HUDEP-2 (cell line): Measurements from ENCODE around the gene GRIA2.
"Not testable (repeated sequence)": the region's sequence is repeated elsewhere in the genome, so short reads cannot be mapped to it uniquely, and the experiment has no call there.

Experiments
- DNase-seq, 76 experiments: peaks; one replicate each; lab custom pipeline; 2025; ENCODE audit not compliant: unreplicated experiment in 76 of 76; lab: John Stamatoyannopoulos, UW

GRIA2 gene

DNA sequence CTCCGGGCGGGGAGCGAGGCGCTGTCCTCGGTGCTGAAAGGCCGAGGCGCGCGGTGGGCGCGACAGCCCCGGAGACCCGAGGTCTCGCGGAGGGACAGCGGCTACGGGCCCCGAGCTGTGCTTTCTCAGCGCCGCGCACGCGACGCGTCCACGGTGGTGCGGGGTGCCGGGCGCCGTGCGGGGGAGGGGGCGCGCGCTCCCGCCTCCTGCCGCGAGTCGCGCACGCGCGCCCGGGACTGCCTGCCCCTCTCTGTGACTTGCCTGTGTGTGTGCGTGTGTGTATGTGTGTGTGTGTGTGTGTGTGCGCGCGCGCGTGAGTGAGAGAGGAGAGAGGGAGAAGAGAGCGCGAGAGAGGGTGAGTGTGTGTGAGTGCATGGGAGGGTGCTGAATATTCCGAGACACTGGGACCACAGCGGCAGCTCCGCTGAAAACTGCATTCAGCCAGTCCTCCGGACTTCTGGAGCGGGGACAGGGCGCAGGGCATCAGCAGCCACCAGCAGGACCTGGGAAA, at the start of gene GRIA2:
Gene GRIA2 (plus strand): TSS at position 358 of the 511 bp plus-strand sequence. CDS start 315 bp downstream, outside the sequence.
- DNase-seq: peak in 33 of 76 experiments; percentile 2 to 46 (median 11)

DNA sequence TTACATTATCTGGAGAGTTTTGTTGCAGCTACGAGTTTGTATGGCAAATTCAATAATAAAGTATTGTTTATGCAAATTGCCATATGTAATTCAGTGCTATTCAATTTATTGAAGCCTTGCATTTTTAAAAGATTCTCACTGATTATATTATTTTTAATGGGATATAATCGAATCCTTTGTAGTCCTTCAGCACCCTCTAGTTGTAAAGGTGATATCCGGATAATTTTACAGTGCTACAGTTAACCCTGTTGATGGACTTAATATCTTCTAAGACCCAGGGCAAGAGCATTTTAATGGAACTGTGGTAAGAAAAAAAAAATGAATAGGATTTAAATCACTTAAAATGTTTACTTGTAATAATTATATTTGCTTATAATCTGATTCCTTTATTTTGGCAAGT, 48.5 kb upstream of the GRIA2 start:
- DNase-seq: no peak

DNA sequence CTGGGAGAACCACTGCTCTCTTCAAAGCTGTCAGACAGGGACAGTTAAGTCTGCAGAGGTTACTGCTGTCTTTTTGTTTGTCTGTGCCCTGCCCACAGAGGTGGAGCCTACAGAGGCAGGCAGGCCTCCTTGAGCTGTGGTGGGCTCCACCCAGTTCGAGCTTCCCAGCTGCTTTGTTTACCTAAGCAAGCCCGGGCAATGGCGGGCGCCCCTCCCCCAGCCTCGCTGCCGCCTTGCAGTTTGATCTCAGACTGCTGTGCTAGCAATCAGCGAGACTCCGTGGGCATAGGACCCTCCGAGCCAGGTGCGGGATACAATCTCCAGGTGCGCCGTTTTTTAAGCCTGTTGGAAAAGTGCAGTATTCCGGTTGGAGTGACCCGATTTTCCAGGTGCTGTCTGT, 40.3 kb upstream of the GRIA2 start:
- DNase-seq: not testable (repeated sequence)

DNA sequence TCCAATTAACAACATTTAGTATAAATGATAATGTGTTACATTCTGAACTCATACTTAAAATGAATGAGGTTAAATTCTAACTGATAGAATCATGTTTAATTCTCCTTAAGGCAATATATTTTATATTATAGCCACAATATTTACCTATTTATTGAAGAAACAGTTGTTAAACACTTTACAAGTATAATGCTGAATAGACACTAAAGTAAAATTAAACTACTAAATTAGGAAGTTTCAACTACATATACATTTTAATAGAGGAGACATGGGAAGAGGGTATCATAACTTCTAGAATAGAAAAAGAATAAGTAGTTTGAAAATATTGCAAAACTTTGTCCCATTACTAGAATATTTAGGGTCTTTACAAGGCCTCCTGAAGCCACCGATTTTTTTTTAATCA, 36.2 kb upstream of the GRIA2 start:
- DNase-seq: no peak

DNA sequence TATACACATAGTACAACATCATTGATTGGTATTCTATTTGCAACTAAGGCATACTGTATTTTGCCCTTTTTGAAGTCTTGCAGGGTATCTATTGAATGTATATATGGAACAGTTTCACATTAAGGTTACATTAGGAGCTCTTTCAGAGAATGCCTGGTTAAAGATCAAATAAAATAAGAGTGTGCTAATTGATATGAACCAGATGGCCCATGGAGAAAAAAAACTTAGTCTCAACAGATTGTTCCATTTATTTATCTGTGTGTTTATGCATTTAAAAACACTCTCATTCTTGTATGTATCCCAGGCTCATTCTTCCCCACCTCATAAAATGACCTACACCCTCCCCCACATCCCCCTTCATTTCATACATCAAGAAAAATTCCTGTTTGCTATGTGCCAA, 35.2 kb upstream of the GRIA2 start:
- DNase-seq: no peak

DNA sequence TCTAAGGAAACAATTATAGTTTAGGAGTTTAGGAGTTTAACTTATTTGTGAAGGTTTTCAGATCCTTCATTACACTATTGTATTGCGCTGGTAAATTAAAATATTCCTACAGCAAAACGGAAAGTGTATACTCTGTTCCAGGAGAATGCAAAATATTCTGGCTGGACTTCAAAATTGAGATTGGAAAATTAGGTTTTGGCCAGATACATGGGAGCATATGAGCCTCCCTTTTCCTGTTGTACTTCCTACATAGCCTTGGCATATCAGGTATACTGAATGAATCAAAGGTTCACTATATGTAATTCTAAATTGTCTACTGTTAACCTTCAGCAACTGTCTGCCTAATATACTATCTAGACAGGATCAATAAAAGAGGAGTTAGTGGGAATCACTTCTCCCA, 25.2 kb upstream of the GRIA2 start:
- DNase-seq: no peak

DNA sequence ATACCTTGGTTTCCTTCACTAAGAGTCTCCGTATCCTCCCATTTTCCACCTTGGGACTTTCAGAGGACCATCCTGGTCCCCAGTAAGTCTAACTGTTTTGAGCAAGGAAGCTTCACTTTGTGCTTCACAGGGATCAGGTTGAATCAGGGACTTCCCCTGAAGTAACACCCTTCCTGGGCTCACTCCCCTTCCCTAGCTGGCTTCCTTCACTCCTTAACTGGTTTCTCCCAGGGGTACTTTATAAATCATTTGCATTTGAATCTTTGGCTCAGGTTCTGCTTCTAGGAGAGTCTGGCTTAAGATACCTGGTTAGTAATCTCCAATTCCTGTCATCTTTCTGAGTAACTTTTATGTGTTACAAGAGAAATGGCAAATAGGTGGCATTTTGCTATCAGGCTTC, 24.5 kb upstream of the GRIA2 start:
- no peak for DNase-seq

DNA sequence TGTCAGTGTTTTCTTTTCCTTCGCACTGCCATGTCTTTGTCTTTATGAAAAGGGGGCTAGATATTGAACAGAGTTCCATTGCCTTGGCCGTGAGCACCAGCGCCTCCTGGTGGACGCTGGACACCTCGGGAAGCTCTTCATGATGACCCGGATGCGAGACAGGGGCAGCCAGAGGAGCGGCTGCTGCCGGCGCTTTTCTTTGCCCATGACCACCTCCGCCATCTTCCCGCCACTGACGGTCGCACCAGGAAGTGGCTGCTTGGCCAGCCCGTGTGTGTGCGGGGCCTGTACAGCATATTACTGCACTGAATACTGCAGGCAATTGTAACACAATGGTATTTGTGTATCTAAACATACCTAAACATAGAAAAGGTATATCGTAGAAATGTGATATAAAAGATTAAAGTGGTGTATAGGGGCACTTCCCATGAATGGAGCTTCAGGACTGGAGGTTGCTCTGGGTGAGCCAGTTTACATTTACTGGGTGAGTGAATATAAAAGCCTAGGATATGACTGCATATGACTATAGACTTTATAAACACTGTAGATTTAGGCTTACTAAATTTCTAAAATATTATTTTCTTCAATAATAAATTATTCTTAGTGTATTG, 15.8 kb upstream of the GRIA2 start:
- peak in 39 of 76 experiments; percentile 0 to 46 (median 9) for DNase-seq

DNA sequence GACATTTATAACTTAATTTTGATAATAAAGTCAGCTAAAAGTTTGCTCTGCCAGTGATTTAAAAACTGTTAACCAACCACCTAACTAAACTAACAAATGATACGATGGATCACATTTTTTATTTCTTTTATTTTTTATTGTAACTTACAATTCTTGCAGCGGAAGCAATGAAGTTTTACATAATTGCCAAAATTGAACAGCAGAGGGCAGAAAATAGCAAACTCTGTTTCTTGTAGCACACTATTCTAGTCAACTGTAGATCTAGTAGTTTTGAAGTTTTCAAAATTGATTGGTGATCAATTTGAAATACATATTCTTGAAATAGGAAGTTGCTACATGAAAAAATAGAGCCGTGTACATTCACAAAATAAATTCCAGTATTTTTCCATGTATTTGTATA, 2.8 kb upstream of the GRIA2 start:
- no peak for DNase-seq

DNA sequence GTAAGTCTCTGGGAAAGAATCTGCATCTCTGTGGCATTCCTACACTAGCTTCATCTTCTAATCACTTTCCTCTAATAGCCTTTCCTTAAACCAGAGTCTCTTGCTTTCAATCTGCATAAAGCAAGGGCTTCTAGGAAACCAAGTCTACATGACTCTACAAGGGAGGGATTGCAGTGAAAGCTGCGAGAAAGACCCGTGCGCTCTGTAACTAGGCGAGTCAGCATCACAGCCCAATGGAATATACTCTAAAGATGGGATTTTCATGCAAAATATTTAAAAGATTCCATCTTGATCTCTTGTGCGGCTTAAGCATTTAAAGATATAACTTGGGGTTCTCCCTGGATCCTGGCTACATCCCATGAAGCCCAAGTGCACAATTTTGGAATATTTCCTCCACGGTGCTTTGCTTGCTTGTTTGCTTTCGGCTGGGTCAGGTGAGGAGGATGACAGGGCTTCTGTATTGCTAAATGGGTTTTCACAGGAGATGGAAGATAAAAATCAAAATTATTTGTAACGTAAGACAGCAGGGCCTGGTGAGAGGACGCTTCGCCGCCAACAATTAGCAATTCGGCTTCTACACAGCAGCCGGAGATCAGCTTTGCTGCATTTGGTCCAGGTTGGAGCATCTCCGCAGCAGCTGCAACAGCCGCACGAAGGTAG, 687 bp upstream of the GRIA2 start:
- peak in 3 of 76 experiments; percentile 6 to 8 (median 6) for DNase-seq

DNA sequence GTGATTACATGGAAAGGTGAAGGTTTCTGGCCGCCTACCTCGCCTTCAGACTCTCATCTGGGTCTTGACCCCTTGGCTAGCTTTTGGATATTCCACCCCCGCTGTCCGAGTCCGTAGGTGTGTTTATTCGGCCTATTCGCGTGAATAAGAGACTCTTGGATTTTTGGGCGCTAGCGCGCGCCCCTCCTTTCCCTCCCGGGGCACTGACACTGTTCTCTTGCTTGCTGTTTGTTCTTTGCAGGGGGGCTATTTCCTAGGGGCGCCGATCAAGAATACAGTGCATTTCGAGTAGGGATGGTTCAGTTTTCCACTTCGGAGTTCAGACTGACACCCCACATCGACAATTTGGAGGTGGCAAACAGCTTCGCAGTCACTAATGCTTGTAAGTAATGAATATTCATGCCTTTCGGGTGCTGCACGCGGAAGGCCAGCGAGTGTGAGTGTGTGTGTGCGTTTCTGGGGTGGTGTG, 932 bp downstream of the GRIA2 start:
- DNase-seq: no peak

DNA sequence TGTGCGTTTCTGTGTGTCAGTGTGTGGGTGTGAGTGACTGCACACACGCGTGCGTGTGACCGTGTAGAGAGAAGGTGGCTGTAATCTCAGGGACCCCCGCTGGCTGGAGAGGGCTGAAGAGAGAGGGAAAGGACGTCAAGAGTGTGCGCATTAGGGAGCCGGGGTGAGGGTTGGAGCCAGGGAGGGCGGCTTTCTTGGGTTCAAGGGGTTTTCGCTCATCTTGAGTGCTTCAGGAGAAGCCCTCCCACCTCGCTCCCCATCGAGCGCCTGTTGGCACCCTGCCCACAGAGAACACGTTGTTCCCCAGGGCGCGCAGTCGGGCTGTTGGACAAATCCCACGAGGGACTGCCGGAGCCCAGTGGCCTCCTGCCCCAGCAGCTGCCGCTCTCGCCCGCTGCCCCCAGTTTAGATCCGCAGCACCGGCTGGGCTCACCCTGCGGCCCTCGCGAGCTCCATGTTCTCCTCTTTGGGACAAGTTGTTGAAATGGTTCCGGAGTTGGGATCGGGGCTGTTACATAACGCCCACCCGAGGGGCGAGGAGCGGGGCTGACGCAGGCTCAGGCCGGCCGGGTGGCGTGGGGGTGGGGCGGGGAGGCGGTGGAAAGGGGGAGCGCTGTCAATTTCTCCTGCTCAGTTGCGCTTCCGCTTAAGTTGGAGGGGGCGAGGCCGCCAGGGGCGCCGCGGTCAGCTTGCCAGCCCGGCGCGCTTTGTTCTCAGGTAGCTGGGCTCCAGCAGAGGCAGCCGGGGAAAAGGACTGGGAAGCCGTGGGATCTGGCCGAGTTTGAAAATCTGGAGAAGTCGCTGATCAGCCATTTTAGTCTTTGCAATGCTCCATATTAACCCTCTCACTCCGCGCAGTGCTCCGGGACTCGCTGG, 1.6 kb downstream of the GRIA2 start:
- DNase-seq: no peak

DNA sequence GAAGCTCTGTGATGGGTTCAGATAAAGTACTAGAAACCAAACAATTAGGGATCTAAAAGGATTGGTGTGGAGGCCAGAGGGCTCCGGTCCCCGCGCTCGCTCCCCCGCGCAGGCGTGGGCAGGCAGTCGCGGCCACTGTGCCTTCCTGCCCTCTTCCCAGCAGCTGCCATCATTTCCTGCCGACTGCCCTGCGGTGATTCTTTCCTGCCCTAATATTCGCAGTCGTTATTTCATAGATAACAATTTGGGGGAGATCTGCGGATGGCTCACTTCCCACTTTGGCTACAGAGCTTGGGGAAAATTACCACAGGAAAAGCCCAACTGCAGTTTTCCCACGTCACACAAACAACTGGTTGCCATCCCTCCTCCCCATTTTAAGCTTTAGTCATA, 2.2 kb downstream of the GRIA2 start:
- DNase-seq: no peak

DNA sequence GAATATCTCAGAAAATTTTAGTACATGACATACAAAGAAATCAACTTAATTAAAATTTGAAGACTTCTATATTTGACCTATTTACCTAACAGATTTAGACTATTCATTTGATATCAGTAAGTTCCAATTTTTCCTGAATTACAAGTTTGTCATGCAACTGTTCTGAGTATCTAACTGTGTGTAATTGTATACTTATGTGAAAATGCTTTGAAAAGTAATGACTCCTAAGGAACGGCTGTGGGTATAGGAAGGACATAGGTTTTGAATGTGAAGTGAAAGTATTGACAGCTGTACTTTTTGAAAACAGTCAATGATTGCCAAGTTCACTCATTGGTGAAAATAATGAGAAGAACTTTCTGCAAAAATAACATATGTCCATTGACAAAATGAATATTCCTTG, 2.9 kb downstream of the GRIA2 start:
- no peak for DNase-seq

DNA sequence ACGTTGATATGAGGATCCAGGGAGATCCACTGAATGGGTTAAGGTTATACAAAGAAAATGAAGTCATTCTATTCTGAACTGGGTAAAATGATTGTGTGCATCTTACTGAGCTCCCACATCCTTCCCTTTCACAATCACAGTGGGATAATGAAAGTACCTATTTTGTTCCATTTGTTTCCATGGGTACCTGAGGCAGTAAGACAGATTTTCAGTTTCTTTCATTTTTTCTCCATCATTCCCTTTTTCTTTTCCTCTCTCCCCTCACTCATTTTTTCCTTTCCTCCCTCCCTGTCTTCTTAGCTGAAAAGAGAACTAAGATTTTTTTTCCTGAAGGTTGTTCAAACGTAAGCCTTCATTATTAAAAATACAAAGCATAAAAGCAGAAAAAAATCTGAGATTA, 4.6 kb downstream of the GRIA2 start:
- no peak for DNase-seq

DNA sequence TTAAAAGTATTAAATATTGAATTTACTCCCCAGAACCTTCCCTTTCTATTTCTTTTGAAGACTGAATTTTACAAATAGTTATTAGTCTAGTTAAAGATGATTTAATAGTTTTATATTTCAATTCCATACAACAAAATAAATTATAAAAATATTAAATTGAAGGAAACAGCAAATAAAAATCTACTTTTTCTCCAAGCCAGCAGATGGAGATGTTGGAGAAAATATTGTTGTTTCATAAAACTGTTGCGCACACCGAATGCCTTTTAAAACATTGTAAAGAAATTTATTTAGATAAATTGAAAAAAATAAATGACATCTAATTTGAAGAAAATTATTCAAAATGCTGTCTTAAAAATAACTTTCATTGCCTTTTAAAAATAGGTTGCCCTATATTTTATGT, 5.5 kb downstream of the GRIA2 start:
- no peak for DNase-seq

DNA sequence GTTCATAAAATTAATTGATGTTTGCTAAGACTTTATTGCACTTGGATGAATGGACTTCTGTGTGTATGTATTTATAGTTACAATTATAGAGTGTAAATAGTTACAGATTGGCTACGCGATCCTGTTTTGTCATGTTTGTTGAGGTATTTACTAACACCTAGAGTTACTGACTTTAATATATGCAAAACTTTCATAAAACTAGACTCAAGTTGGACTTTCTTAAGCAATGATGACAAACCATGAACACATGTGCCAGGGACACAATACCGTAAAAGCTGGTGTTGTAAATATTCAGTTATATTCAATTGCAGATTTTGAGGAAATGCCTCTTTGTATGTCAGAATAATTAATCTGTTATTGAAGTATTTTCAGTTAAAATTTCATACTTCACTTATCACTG, 6.1 kb downstream of the GRIA2 start:
- DNase-seq: no peak

DNA sequence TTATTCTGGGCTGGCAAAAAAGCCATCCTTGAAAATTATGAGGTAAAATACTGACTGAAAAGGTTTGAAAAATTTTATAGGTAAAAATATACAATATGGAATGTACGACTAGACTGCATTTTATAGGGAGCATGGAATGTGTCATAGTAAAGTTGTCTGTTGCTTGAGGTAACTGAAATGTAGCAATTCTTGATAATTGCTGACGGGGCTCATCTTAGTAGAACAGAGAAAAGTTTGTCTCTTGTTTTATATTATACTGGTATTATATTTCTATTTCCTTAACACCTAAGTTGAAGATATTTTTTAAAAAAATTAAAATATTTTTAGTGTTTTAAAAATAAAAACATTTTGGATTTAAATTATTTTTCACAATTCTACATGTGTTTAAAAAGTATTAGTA, 11.0 kb downstream of the GRIA2 start:
- DNase-seq: no peak

DNA sequence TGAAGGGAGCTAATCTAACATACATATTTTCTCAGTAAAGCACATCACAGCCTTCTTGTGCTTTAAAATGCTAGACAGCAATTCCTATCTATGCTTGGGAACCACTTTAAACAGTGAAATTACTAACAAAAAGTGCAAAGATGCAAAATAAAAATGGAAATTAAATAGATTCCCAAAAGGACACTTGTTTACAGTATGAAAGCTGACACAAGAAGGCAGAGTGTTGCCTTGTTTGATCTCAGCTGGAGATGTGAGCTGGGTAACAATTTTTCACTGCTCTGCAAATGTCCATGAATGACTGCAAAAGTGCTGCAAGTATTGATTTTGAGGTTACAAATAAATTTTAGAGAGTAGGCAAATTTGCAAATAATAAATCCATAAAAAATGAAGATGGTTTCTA, 22.3 kb downstream of the GRIA2 start:
- DNase-seq: no peak

DNA sequence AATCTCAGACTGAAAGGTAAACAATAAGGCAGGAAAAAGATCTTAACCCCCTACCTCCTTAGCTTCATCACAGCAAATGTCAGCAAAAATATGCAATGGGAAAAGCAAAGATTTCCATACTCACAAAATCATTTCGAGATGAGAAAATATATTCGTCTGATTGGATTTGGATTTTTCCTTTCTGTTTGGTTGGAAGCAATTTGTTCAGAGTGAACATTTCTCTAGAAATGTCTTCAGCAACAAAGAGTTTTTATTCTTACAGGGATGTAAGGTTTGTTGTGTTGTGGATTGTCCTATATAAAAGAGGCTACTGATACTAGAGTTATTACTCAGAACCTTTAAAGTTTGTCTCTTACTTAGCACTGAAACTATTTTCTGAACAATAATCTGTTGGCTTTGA, 23.8 kb downstream of the GRIA2 start:
- no peak for DNase-seq

DNA sequence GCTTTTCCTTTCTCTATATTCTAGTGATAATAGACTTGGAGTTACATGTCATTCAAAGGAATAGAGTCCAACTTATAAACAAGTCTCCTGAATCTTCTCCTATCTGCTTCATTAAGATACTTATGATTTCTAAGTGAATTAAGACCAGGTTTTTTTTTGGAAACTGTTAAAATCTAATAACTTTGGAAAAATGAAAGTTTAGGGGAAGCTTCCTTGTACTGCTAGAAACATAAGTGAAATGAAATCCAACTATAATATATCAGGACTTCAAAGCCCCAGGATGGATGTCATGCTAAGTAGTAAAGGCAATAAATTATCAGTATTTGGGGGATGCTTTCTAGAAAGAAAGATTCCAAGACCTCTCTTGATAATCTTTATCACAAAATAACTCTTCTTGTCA, 24.8 kb downstream of the GRIA2 start:
- DNase-seq: no peak
